ENCODE measurements around the gene TMEM140.

DNA sequence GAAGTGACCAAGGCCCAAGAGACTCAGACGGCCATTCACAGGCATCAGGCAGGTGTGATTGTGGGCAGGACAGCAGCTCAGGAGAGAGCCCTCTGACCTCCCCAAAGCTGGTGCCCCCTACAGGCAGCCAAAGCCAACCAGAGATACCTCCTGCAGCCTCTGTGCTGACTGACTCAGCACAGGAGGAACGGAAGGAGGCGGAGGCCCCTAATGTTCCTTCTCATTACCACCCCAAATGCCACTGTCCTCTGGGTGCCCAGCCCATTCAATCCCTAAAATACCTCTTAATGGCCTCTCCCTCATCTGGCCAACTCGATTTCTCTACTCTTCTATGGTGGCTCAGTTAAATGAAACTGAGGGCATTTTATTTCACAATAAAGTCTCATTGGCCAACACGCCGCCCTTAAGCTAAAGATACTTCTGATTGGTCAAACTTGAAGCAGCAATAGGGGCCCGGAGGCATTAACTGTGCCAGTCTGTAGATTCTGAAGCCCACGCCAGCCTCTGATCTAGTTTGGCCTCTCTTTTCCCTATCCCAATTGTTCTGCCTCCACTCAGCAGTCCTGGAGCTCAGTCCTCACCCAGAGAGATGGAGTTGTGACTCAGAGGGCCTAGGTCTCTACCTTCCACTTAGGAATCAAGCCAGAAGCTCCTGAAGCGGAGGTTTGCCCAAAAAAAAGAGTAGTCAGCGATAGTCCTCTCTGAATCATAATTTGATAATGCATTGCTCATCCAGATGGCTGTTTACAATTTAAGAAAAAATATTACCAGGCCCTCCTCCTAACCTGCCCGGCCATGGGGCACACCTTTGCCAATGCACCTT, 21.5 kb downstream of the TMEM140 start:
- TF ChIP-seq, protein P1, sequence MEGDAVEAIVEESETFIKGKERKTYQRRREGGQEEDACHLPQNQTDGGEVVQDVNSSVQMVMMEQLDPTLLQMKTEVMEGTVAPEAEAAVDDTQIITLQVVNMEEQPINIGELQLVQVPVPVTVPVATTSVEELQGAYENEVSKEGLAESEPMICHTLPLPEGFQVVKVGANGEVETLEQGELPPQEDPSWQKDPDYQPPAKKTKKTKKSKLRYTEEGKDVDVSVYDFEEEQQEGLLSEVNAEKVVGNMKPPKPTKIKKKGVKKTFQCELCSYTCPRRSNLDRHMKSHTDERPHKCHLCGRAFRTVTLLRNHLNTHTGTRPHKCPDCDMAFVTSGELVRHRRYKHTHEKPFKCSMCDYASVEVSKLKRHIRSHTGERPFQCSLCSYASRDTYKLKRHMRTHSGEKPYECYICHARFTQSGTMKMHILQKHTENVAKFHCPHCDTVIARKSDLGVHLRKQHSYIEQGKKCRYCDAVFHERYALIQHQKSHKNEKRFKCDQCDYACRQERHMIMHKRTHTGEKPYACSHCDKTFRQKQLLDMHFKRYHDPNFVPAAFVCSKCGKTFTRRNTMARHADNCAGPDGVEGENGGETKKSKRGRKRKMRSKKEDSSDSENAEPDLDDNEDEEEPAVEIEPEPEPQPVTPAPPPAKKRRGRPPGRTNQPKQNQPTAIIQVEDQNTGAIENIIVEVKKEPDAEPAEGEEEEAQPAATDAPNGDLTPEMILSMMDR (IDR thresholded peaks at IDR 0.05): no peak
- TF ChIP-seq POLR2A (IDR thresholded peaks at IDR 0.05): no peak

Data from suprapubic skin (tissue), 3 donors.